Subcutaneous abdominal adipose tissue (tissue), 5 donors: ENCODE data around the gene TBK1.
A peak's percentile ranks its signal among the peaks of the same experiment; 100 is the strongest.

Experiments used
- H3K27ac ChIP-seq: one replicate; pipeline ENCODE4 v1.7.0; 2013; ENCODE audit warnings: low read depth, mild to moderate bottlenecking, inconsistent platforms, low read length, moderate library complexity
- H3K27me3 ChIP-seq, 5 donors: one replicate each; pipeline ENCODE4 v1.7.0; 2013; ENCODE audit warnings: low read length in 5 of 5, inconsistent platforms in 1 of 5; ENCODE audit not compliant: control insufficient read depth in 5 of 5, insufficient read depth in 4 of 5
- H3K36me3 ChIP-seq, 5 donors: one replicate each; pipeline ENCODE4 v1.7.0; 2013; ENCODE audit warnings: low read length in 5 of 5; ENCODE audit not compliant: control insufficient read depth in 5 of 5, insufficient read depth in 5 of 5
- H3K4me1 ChIP-seq, 5 donors: one replicate each; pipeline ENCODE4 v1.7.0; 2013; ENCODE audit warnings: low read length in 5 of 5, mild to moderate bottlenecking in 3 of 5, moderate library complexity in 1 of 5; ENCODE audit not compliant: control insufficient read depth in 5 of 5, insufficient read depth in 5 of 5
- H3K4me3 ChIP-seq, 5 donors: one replicate each; pipeline ENCODE4 v1.7.0; 2013; ENCODE audit warnings: low read length in 5 of 5, low read depth in 1 of 5
- H3K9ac ChIP-seq, 5 donors: one replicate each; pipeline ENCODE4 v1.7.0; 2013; ENCODE audit warnings: low read length in 5 of 5, mild to moderate bottlenecking in 4 of 5, moderate library complexity in 3 of 5
- H3K9me3 ChIP-seq, 5 donors: one replicate each; pipeline ENCODE4 v1.7.0; 2013; ENCODE audit warnings: low read length in 5 of 5; ENCODE audit not compliant: control insufficient read depth in 5 of 5
- donor health status: healthy.
- donor health status: healthy.
- donor health status: healthy.
- donor health status: healthy.
- donor health status: healthy.

Gene TBK1

DNA sequence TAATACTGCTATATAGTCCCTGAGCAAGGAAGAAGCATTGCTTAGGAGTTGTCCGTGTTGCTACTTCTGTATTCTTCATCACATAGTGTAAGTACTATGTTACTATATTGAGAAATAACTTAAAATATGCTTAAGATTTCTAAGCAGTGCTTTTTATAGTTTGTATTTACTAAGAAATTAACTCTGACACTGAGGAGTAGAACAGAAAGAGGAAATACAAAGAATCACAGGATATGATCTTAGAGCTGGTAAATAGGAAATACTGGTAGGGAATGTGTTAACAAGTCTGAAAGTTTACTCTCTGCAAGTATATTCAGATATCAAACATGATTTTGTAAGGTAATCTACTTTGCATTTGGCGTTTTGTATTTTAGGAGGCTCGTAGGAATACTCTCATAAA lies 32.2 kb upstream of the TBK1 start:
- Histone ChIP-seq H3K9ac (no peak overlapping the region), H3K36me3 (peaks cover 54 to 91% (median 69%) of the 10 kb centered on the region in 5 donors), H3K27me3 (no peaks in the 10 kb centered on the region), H3K4me3 (peak overlapping the region in 2 of 5 donors; percentile 0 to 2), H3K9me3 (no peaks in the 10 kb centered on the region), H3K27ac (no peak overlapping the region), H3K4me1 (no peaks in the 10 kb centered on the region)

GRCh38 chr12:64427988-64428387 lies 23.9 kb upstream of the TBK1 start:
- Histone ChIP-seq H3K27me3 (no peaks in the 10 kb centered on the region), H3K27ac (no peak overlapping the region), H3K36me3 (peaks cover 62 to 95% (median 82%) of the 10 kb centered on the region in 5 donors), H3K4me3 (no peak overlapping the region), H3K9me3 (no peaks in the 10 kb centered on the region), H3K9ac (no peak overlapping the region), H3K4me1 (no peaks in the 10 kb centered on the region)

DNA sequence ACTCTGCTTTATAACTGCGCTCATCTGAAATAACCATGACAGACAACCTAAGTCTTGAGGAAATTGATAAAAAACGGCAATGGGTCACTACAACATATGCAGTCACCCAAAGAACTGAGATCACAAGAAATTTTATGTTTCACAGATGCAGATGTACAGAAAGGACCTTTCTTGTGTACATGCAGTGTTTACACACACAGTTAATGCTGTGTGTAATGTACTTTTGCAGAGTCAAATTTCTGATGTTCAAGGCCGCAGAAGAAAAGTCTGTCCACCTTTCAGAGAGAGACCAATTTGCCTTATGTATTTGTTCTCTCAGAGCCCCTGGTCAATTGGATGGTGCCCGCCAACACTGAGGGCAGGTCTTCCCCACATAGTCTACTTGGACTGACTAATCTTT lies 23.0 kb upstream of the TBK1 start:
- Histone ChIP-seq H3K9ac (peak overlapping the region in 1 of 5 donors; percentile 4), H3K4me3 (no peak overlapping the region), H3K4me1 (no peaks in the 10 kb centered on the region), H3K27ac (no peak overlapping the region), H3K9me3 (no peaks in the 10 kb centered on the region), H3K36me3 (peaks cover 66 to 95% (median 84%) of the 10 kb centered on the region in 5 donors), H3K27me3 (no peaks in the 10 kb centered on the region)

DNA sequence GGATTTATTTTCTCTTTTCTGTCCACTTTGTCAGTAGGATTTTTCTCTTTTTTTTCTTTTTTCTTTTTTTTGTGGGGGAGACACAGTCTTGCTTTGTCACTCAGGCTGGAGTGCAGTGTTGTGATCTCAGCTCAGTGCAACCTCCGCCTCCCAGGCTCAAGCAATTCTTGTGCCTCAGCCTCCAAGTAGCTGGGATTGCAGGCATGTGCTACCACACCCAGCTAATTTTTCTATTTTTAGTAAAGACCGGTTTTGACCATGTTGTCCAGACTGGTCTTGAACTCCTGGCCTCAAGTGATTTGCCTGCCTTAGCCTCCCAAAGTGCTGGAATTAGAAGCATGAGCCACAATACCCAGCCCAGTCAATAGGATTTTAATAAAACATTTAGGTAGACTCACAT lies 21.0 kb upstream of the TBK1 start:
- Histone ChIP-seq H3K36me3 (peaks cover 64 to 95% (median 83%) of the 10 kb centered on the region in 5 donors), H3K4me3 (no peak overlapping the region), H3K9me3 (no peaks in the 10 kb centered on the region), H3K27me3 (no peaks in the 10 kb centered on the region), H3K27ac (no peak overlapping the region), H3K9ac (no peak overlapping the region), H3K4me1 (no peaks in the 10 kb centered on the region)

- H3K36me3 ChIP-seq, result peaks cover 60 to 95% (median 85%) of the 10 kb centered on the region in 5 donors
Observed at GRCh38 chr12:64431791-64432190, 20.1 kb upstream of the TBK1 start.

GRCh38 chr12:64433915-64434314 lies 18.0 kb upstream of the TBK1 start:
- Histone ChIP-seq H3K4me3 (no peak overlapping the region), H3K9me3 (no peaks in the 10 kb centered on the region), H3K9ac (no peak overlapping the region), H3K36me3 (peaks cover 60 to 96% (median 86%) of the 10 kb centered on the region in 5 donors), H3K27ac (no peak overlapping the region), H3K27me3 (no peaks in the 10 kb centered on the region), H3K4me1 (no peaks in the 10 kb centered on the region)

More at GRCh38 chr12:64431791-64432190, 20.1 kb upstream of the TBK1 start:
- Histone ChIP-seq H3K9me3 (no peaks in the 10 kb centered on the region), H3K4me3 (no peak overlapping the region), H3K27ac (no peak overlapping the region), H3K4me1 (no peaks in the 10 kb centered on the region), H3K27me3 (no peaks in the 10 kb centered on the region), H3K9ac (no peak overlapping the region)

DNA sequence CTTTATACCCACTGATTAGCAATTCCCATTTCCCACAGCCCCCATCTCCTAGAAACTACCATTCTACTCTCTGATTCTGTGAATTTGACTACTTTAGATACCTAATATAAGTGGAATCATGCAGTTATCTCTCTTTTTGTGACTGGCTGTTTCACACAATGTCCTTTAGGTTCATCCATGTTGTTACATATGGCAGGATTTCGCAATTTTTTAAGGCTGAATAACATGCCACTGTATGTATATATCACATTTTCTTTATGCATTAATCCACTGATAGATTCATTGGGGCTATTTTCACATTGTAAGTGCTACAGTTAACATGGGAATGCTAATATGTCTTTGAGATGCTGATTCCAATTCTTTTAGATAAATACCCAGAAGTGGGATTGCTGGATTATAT lies 11.8 kb upstream of the TBK1 start:
- Histone ChIP-seq H3K4me1 (no peaks in the 10 kb centered on the region), H3K27ac (no peak overlapping the region), H3K4me3 (no peak overlapping the region), H3K9ac (no peak overlapping the region), H3K36me3 (peaks cover 42 to 72% (median 67%) of the 10 kb centered on the region in 5 donors), H3K27me3 (no peaks in the 10 kb centered on the region), H3K9me3 (no peaks in the 10 kb centered on the region)

- H3K9ac ChIP-seq, result no peak overlapping the region
- no peak overlapping the region for H3K27ac ChIP-seq
- H3K9me3 ChIP-seq, result no peaks in the 10 kb centered on the region
- H3K27me3 ChIP-seq, result no peaks in the 10 kb centered on the region
- H3K36me3 ChIP-seq, result peaks cover 26 to 51% (median 40%) of the 10 kb centered on the region in 5 donors
- H3K4me1 ChIP-seq, result no peaks in the 10 kb centered on the region
- no peak overlapping the region for H3K4me3 ChIP-seq
Observed at GRCh38 chr12:64445490-64445889, 6.4 kb upstream of the TBK1 start.

GRCh38 chr12:64446295-64446694 lies 5.6 kb upstream of the TBK1 start:
- Histone ChIP-seq H3K36me3 (peaks cover 26 to 51% (median 34%) of the 10 kb centered on the region in 5 donors), H3K27ac (no peak overlapping the region), H3K4me3 (no peak overlapping the region), H3K9me3 (no peaks in the 10 kb centered on the region), H3K9ac (no peak overlapping the region), H3K27me3 (no peaks in the 10 kb centered on the region), H3K4me1 (peaks cover 2 to 4% (median 3%) of the 10 kb centered on the region in 5 donors)

DNA sequence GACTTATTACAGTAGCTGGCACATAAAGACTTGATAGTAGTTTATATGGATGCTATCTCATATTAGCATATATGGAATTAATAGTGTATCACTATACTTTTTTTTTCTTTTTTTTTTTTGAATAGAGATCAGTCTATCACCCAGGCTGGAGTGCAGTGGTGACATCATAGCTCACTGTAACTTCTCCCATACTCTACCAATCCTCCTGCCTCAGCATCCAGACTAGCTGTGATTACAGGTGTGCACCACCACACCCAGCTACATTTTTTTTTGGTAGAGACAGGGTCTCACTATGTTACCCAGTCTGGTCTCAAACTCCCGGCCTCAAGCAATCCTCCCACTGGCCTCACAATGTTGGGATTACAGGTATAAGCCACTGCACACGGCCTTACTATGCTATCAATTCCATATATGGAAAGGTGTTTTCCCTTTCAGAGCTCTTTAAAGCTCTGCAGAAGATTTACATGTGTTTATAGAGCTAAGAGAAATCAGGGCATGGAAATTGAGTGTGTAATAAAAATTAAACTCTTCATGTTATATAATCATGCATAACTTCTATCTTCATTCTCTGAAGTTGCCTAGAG lies 1.8 kb upstream of the TBK1 start:
- H3K27ac ChIP-seq, result no peak overlapping the region
- H3K36me3 ChIP-seq, result peaks cover 16 to 29% (median 21%) of the 10 kb centered on the region in 5 donors
- H3K4me3 ChIP-seq, result no peak overlapping the region
- no peaks in the 10 kb centered on the region for H3K9me3 ChIP-seq
- H3K27me3 ChIP-seq, result no peaks in the 10 kb centered on the region
- no peak overlapping the region for H3K9ac ChIP-seq
- H3K4me1 ChIP-seq, result peaks cover 6 to 24% (median 17%) of the 10 kb centered on the region in 5 donors
